ENCODE data around the gene SAE1. TPM values are rescaled to one million over a fixed set of nuclear protein-coding genes. Genes with fewer than 3 reads are reported as not detected.

Gene SAE1
- total RNA-seq, 1 experiment from 2014 or later, result 148 TPM

GRCh38 chr19:47109541-47110375 lies 20.9 kb upstream of the SAE1 start:
- Histone ChIP-seq H2AFZ (no peak overlapping the region), H3K4me3 (peak overlapping the region; percentile 71)
- TF ChIP-seq CTCF (conservative IDR thresholded peaks at IDR 0.05) (no peak), EZH2 (IDR thresholded peaks at IDR 0.05; ENCODE audit: low read depth) (no peak)

GRCh38 chr19:47110521-47111005 lies 20.1 kb upstream of the SAE1 start:
- DNase-seq, result no peak
- H3K4me3 ChIP-seq, result peak overlapping the region; percentile 71
- no peaks in the 10 kb centered on the region for H3K27me3 ChIP-seq (ENCODE audit: insufficient read depth, low read depth)
- no TSS peak for BruUV-seq (replicated peaks)
- H3K4me1 ChIP-seq (replicated peaks; ENCODE audit: insufficient read depth), result peaks cover 51% of the 10 kb centered on the region
- H3K79me2 ChIP-seq (ENCODE audit: low read depth), result peaks cover 67% of the 10 kb centered on the region
- peaks cover 11% of the 10 kb centered on the region; the same call in 1 of the 2 replicates for H4K20me1 ChIP-seq (ENCODE audit: insufficient read depth)
- no peaks in the 10 kb centered on the region for H3K9me2 ChIP-seq (ENCODE audit: insufficient read depth)
- POLR2A ChIA-PET (ENCODE audit: unreplicated experiment), result interaction anchor here (0.6 kb wide), 1 partner anchor 541 kb away, joined by 4 read pairs; no protein-coding TSS in a partner anchor
- no peak overlapping the region for H2AFZ ChIP-seq
- CTCF ChIA-PET, result no interaction called here
- H3K9me3 ChIP-seq (ENCODE audit: insufficient read depth, low read depth), result no peaks in the 10 kb centered on the region
- H3K36me3 ChIP-seq (ENCODE audit: low read depth), result peaks cover 21% of the 10 kb centered on the region
- TF ChIP-seq EZH2 (IDR thresholded peaks at IDR 0.05; ENCODE audit: low read depth), result no peak
- no peak for TF ChIP-seq CTCF (conservative IDR thresholded peaks at IDR 0.05)
- H3K4me2 ChIP-seq, result peak overlapping the region; percentile 86
- H3K27ac ChIP-seq, result peak overlapping the region; percentile 98
- H3F3A ChIP-seq (ENCODE audit: insufficient read depth, low read depth), result peaks cover 51% of the 10 kb centered on the region
- intact Hi-C loops (cut with micrococcal nuclease; ENCODE audit: unreplicated experiment), result no loop called here

More at GRCh38 chr19:47109541-47110375, 20.9 kb upstream of the SAE1 start:
- Histone ChIP-seq H3K79me2 (ENCODE audit: low read depth) (peaks cover 75% of the 10 kb centered on the region), H3K9me3 (ENCODE audit: insufficient read depth, low read depth) (no peaks in the 10 kb centered on the region), H3F3A (ENCODE audit: insufficient read depth, low read depth) (peaks cover 51% of the 10 kb centered on the region), H3K4me2 (peak overlapping the region; percentile 86), H3K27me3 (ENCODE audit: insufficient read depth, low read depth) (no peaks in the 10 kb centered on the region), H4K20me1 (ENCODE audit: insufficient read depth) (peaks cover 11% of the 10 kb centered on the region; the same call in 1 of the 2 replicates), H3K27ac (peak overlapping the region; percentile 98), H3K4me1 (replicated peaks; ENCODE audit: insufficient read depth) (peaks cover 51% of the 10 kb centered on the region), H3K36me3 (ENCODE audit: low read depth) (peaks cover 21% of the 10 kb centered on the region), H3K9me2 (ENCODE audit: insufficient read depth) (no peaks in the 10 kb centered on the region)
- DNase-seq, result no peak
- intact Hi-C loops (cut with micrococcal nuclease; ENCODE audit: unreplicated experiment), result no loop called here
- ChIA-PET POLR2A (ENCODE audit: unreplicated experiment) (interaction anchor here (0.6 kb wide), 1 partner anchor 540 kb away, joined by 4 read pairs; no protein-coding TSS in a partner anchor), CTCF (no interaction called here)
- no TSS peak for BruUV-seq (replicated peaks)

DNA sequence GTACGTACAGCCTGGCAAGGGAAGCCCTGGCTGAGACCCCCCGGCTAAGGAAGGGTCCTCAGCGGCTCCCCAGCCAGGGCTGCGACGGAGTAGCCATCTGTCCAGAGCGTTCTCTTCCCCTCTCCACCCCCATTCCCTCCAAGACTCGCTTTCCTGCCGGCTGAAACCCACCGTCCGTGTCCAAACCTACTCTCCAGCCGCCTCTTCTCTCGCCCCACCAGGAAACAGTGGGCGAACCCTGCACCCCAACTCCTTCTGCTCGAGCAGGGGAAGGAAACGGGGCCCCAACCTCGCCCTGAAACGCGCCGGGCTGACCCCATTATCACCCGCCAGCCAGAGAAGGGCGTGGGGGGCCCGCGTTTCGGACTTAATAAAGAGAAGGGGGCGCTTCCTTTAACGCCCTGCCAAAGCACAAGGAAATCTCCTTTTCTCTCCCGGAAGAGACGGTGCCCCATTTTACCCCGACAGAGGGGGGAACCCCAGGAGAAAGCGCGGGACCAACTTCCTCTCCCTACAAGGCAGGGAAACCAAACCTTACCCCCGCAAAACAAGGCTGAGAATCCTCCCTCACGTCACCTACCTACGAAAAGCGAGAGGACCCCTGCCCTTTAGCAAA lies 19.5 kb upstream of the SAE1 start:
- H3K4me2 ChIP-seq, result peak overlapping the region; percentile 86
- peak overlapping the region; percentile 98 for H3K27ac ChIP-seq
- peaks cover 19% of the 10 kb centered on the region for H3K36me3 ChIP-seq (ENCODE audit: low read depth)
- no peaks in the 10 kb centered on the region for H3K27me3 ChIP-seq (ENCODE audit: insufficient read depth, low read depth)
- BruUV-seq (replicated peaks), result TSS peak; percentile 31
- CTCF ChIA-PET, result no interaction called here
- no peaks in the 10 kb centered on the region for H3K9me3 ChIP-seq (ENCODE audit: insufficient read depth, low read depth)
- H3F3A ChIP-seq (ENCODE audit: insufficient read depth, low read depth), result peaks cover 52% of the 10 kb centered on the region
- H3K9me2 ChIP-seq (ENCODE audit: insufficient read depth), result no peaks in the 10 kb centered on the region
- intact Hi-C loops (cut with micrococcal nuclease; ENCODE audit: unreplicated experiment), result no loop called here
- peaks cover 10% of the 10 kb centered on the region; the same call in 1 of the 2 replicates for H4K20me1 ChIP-seq (ENCODE audit: insufficient read depth)
- H3K79me2 ChIP-seq (ENCODE audit: low read depth), result peaks cover 61% of the 10 kb centered on the region
- TF ChIP-seq CTCF (conservative IDR thresholded peaks at IDR 0.05), result no peak
- TF ChIP-seq EZH2 (IDR thresholded peaks at IDR 0.05; ENCODE audit: low read depth), result no peak
- no peak overlapping the region for H2AFZ ChIP-seq
- H3K4me3 ChIP-seq, result peak overlapping the region; percentile 71
- no peak for DNase-seq
- POLR2A ChIA-PET (ENCODE audit: unreplicated experiment), result no interaction called here
- peaks cover 51% of the 10 kb centered on the region for H3K4me1 ChIP-seq (replicated peaks; ENCODE audit: insufficient read depth)

Data from PC-9 (cell line).